HG03460 (cell line): ENCODE results near the gene TMEM242.

Experiments
- ATAC-seq: cut with Tn5 transposase; IDR thresholded peaks from one replicate; pipeline ENCODE4 v1.9.1; 2021; ENCODE audit not compliant: unreplicated experiment

TMEM242 gene

DNA sequence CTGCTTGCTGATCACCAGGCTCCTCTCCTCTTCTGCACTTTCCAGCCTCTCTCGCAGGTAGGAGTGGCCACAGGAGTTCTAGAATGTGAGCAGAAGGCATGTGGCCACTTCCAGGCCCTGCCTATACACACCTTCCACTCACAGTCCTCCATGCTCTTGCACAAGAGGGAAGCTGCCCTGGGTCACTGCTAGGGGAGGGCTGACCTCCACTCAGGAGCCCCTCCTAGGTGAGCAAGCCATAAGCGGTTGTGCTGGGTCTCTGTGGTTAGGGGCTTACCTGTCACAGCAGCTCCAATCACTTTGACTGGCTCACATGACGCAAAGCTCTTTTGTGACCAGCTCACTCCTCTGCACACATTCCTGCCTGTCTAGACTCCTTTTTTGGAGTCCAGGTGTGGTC, 68.2 kb downstream of the TMEM242 start:
- no peak for ATAC-seq

DNA sequence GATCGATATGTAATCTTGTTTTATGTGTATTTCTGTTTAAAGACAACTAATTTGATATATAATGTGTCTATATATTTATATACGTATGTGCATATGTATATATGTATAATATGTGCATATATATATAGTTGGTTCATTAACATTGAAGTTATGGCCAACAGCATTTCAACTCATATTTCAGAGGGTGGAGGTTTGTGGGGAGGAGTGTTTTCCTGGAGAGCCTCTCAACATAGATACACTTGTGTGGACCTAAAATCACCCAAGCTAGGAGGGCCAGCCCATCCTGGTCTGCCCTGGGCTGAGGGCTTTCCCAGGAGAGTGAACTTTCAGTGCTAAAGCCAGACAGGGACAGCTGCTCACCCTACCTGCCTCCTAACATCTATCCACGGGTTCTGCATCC, 68.8 kb downstream of the TMEM242 start:
- ATAC-seq: no peak

DNA sequence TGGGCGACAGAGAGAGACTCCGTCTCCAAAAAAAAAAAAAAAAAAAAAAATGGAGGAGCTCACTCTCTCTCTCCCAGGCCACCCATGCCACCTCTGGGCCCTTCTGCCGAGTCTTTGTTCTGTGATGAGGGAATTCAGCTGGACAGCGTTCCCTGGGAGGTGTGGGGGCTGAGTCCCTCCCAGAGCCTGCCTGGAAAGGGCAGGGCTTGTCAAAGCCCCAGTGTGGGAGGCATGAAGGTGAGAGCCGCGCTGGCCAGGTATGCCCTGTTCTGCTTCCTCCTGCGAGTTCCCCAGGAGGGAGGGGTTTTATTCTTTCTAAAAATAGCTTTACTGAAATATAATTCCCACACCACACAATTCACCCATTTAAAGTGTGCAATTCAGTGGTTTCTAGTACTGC, 69.6 kb downstream of the TMEM242 start:
- no peak for ATAC-seq

DNA sequence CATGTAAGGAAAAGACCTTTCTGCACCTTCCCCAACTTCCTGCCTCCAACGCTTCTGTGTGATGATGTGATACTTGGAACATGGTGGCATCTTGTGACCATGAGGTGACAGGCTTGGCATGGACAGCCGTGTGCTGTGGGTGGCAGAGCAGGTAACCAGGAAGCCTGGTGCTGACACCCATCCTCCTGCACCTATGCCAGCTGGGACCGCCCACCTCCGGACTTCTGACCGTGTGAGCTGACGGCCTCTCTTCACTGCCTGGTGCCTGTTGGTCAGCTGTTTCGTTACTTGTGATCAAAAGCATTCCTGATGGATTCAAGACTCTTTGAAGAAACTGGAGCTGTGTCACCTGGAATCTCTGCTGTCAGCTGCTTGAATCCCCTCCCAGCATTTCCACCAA, 70.3 kb downstream of the TMEM242 start:
- no peak for ATAC-seq

DNA sequence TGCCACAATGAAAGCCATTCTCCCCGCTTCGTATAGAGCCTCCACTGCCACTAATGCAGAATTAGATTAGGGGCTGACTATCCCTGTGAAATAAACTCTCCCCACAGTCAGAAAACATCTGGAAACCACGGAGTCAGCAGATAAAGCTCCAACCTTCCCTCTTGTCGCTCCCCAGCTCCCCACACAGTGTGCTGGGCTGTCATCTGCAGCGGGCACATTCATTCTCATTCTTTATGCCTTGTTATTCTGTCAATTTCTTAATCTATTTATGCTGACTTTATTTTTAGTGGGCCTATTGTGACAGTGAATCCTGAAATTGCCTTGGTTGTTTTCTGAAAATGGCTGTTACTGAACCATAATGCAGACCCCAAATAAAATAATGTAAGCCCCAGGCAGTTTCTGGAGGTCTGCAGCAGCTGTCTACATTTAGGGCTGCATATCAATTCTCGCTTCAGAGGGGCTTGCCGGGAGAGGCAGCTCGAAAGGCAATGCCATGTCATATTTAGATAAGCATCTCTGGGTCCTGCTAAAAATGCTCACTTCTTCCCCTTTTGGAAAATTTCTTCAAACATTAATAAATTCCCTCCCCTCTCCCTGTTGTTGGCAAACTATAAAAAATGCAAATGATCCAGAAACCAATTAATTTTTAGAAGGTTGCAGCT, 71.6 kb downstream of the TMEM242 start:
- ATAC-seq: no peak

DNA sequence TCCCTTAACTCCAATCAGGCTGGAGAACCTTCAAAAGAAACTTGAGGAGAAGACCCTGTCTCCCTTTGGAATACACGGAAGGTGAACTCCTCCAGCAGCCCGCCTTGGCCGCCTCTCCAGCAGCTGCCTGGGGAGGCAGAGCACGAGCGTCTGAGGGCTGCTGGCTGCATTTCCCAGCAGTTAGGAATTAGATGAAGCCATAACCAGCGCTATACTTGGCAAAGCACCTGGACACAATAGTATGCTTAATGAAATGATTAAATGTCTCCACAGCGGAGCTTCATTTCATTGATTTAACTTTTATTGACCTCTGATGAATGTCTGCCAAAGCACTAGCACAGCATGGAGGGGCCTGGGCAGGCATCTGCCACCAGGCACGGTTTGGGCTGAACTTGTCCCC, 73.5 kb downstream of the TMEM242 start:
- ATAC-seq: no peak

DNA sequence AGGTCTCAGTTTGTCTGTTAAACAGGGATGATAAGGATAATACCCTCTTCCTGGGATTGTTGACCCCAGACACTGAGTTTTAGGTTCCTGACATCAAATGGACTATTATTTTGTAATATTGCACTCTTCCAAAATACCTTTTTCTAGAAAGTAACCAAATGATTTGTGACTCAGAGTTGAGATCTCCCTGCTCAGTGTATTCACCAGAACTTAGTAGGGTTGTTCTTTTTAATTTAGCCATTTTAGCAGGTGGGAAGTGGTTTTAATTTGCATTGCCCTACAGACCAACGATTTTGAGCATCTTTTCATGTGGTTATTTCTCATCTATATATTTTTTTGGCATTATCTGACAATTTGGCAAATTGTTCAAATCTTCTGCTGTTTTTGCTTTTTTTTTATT, 75.1 kb downstream of the TMEM242 start:
- ATAC-seq: no peak

DNA sequence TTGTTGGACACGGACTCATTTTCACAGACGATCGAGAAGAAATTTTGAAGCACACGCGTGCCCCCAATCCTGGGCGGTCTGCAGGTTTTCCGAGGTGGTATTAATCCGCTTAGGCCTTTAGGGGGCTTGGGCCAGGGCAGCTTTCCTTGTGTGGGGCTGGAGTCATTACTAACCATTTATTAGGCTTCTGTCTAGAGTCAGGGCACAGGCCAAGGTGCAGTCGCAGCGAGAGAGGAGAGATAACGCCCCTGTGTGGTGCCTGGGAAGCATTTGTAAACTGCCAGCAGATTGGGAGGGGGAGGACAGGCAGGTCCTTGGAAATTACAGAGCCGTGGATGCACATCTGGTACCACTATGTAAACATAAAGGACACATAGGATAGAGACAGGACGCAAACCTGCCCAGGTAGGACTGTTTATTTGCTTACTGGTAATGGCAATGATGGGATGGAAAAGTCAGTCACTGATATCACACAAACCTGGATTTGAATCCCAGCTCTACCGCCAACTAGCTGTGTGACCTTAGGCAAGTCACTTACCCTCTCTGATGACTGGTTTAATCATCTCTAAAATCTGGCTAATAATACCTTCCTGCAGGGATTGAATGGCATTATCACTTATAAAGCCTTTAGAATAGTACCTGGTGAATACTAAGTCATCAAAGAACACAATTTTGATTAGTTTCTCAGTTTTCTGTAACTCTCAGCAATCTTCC, 76.4 kb downstream of the TMEM242 start:
- no peak for ATAC-seq

DNA sequence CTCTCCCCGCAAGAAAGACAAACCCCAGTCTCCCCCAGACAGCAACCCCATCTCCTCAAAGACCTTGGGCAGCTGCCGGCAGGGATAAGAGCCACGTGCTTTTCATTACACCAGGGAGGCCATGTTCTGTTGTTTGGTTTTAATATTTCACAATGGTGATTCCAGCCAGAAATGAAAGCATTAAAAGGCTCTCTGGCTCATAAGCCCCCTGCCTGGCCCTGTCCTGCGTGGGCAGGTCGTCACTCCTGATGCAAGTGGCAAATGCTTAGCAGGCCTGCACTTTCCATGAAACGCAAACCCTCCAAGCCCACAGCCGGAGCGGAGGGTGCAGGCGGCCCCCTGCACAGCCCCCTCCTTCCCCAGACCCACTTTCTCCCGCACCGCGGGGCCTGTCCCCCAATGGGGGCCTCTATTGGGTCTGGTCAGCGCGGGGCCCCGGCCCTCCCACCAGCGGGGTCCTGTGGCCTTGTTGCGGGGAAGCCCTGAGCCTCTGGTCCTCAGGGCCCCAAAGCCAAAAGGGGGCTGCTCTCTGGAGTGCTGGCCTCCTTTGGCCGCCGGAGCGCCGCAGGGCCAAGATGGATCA, 77.2 kb downstream of the TMEM242 start:
- no peak for ATAC-seq

DNA sequence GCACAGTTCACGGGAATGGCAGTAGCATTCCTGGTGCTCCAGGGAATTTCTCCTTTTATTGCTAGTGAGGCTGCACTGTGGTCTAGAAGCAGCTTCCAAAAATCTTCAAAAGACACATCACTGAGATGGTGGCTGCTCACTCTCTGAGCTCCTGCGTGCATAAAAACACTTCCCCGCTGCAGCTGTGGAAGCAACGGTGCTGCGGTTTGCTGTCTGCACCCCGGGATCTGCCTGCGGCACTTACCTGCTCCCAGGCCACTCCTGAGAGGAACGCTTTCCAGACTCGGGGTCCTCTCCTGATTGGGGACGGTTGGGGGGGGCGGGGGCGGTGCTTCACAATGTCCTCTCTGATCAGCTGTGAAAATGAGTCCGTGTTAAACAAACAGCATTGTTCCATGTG, 77.9 kb downstream of the TMEM242 start:
- ATAC-seq: no peak

DNA sequence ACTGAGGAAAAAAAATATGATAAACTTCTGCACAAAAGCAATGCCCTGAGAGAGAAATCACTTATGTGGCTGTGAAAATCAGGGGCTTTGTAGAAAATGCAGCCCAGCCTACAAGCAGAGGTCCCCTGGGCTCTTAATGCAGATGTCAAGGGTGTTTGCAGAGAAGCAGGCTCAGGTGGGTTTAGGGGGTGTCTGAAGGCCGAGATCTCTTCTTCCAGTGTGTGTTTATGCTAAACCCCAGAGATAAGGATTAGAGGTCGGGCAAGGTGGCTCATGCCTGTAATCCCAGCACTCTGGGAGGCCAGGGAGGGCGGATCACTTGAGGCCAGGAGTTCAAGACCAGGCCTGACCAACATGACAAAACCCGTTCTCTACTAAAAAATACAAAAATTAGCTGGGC, 78.5 kb downstream of the TMEM242 start:
- ATAC-seq: no peak

DNA sequence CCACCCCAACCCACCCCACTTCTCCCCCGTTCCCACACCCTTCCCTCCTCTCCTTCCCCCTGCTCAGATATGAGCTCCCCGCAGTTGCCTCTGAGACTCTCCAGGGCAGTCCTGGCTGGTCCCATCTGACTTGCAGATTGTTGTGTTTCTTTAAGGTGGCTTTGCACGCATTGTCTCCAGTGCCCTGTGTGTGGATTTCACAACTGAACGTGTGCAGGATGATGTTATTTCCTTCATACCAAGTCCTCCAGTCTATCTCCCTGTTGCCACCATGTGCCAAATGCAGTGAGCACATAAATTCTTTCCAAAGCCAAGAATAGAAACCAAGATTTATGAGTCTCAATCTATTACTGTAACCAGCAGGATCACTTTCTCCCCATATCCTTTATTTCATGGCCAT, 79.1 kb downstream of the TMEM242 start:
- no peak for ATAC-seq

DNA sequence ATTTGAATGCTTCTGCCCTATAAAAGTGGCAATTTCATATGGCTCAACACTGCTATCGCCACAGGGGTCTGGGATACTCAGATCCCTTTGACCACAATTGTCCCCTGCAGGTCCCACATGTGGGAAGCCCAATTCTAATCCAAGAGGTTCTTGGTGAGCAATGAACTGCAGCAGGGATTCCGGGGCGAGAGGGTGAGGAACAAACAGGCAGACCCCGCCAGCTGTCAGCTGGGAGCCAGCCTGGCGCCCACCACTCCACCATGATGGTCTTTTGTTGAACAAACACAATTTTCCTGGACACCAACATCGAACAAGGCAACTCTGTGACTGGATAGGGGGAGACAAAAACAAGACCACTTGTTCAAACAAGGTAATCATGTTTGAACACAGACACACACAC, 80.5 kb downstream of the TMEM242 start:
- ATAC-seq: no peak

DNA sequence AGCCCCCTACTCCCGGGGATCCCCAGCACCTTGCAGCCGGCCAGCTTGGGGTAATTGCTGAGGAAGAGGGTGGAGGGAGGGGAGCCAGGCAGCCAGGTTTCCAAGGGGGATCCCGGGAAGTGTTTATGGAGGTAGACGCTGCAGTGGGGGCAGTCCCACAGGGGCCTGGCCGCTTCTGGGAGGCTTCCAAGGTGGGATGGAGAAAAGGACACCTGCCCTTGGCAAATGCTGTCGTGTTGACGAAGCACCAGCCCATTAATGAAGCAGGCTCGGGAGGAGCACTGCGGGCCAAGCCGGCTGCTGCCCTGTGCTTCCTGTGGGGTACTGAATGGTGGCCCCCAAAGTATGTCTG, 82.4 kb downstream of the TMEM242 start:
- ATAC-seq: no peak

DNA sequence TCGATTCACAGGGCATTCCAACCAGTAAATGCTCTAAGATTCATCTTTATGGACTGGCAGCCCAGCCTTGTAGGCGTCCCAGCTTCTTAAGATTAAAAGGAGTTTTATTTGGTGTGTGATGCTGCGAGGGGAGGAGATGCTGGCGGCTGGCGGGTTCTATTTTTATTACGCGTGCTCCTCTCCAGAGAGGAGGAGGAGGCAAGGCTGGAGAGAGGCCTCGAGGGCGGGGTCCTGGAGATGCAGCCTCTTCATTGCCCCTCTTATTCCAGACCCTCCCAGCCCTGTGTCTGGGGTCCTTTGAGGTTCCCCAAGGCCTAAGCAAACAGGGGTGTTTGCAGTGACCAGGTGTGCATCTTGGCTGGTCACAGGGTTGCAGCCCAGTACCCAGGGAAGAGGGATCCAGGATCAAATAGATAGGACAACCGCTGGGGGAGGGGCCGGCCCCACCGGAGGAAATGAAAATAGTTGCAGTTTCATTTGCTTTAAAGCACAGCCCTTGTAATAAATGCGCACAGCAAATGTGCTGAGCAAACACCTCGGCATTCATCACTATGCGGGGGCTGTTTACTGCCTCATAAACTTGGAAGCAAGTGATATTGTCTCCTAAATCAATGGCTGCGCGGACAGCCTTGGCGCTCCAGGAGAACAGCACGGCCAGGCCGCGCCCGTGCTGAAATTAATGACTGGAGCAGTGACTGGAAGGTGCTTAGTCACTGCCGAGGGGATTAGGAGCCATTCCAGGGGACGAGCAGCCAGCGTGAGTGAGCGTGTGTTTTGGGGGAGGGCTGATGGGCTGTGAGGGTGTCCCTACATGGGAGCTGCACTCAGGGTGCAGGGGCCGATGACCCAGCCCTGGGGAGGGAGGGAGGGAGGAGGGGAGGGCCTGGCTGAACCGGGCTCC, 83.0 kb downstream of the TMEM242 start:
- ATAC-seq: no peak

DNA sequence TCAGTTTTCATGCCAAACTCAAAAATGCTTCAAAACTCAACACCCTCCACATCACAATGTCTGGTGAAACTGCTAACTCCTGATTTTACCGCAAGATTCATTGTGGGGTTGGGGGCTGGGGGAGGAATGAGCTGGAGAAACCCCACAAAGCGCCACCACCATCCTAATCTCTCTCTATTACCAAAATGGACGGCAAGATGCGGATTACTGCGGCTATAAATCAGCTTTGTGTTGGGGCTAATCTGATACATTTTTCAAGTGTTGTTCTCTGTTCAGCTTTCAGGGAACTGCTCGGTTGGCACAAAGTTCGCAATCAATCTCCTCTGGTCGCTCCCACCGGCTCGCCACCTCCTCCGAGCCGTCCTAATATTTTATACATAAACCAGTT, 83.7 kb downstream of the TMEM242 start:
- ATAC-seq: no peak
